Activated gamma-delta T cell treated with Interleukin-2 at 50 U/mL for 16 hours (primary cell): Measurements from ENCODE around the gene ABI3BP.

Experiments
- DNase-seq: peaks from one replicate; pipeline ENCODE4 v3.0.0-alpha.2; 2020

ABI3BP gene

DNA sequence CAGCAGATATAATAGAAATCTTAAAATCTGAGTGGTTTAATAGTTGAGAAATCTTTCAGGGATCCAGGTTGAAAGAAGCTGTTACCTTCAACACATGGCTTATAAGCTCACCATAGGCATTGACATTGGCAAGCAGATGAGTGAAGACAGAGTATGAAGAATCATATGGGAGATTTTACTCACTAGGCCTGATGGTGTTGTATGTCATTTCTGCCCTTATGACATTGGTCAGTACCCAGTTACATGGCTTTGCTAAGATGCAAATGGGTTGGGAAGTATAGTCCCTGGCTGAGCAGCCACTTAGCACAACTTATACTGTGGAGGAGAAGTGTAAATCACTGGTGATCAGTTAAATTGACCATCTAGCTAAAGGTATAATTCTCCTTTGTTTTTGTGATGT lies 278.0 kb downstream of the ABI3BP start:
- DNase-seq, result no peak

DNA sequence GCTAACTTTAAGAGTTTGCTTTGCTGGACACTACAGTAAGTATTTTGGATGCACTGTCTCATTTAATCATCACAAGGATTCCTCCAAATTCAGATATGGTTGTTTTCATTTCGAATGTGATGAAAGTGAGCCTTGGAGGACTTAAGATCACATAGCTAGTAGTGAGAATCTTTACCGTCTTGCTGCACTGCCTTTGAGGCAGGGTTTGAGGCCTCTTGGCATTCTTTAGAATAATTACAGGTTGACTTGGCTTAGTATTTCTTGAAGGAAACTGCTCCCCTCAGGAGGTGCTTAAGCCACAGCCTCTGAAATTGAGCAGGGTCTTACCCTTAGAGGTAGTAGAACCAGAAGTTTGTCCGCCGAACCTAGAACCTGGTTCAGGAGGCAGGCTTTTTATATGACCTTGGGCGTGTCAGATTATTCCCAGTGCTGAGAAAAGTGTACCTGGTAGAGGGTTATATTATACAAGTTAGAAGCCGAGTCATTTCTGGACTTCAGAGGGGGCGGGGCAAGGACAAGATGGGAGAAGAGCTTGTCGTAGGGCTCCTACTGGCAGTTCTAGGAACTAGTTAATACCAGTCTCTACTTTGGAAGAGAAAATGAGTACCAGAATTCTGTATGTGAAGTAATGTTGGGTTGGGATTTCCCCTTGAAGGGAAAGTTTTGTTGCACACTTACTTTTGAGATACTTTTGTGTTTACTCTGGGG lies 282.8 kb downstream of the ABI3BP start:
- no peak for DNase-seq

DNA sequence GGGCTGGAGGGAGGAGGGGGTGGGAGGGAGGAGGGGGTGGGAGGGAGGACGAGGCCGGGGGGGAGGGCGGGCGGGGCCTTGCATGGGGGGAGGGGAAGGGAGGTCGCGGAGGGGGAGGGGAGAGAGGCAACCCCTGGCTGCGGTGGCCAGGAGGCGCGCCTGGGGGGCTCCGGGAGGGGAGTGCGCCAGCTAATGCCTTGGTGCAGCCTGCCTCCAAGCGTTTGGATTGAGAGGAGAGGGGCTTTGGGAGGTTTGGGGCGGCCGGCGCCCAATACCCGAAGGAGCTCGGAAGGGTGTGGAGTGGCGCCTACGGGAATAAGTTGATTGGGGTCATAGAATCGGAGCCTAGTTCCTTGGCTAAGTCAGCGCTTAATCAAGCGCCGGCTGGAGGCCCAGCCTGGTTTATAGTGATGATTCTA lies 283.4 kb downstream of the ABI3BP start:
- DNase-seq, result peak; percentile 25

DNA sequence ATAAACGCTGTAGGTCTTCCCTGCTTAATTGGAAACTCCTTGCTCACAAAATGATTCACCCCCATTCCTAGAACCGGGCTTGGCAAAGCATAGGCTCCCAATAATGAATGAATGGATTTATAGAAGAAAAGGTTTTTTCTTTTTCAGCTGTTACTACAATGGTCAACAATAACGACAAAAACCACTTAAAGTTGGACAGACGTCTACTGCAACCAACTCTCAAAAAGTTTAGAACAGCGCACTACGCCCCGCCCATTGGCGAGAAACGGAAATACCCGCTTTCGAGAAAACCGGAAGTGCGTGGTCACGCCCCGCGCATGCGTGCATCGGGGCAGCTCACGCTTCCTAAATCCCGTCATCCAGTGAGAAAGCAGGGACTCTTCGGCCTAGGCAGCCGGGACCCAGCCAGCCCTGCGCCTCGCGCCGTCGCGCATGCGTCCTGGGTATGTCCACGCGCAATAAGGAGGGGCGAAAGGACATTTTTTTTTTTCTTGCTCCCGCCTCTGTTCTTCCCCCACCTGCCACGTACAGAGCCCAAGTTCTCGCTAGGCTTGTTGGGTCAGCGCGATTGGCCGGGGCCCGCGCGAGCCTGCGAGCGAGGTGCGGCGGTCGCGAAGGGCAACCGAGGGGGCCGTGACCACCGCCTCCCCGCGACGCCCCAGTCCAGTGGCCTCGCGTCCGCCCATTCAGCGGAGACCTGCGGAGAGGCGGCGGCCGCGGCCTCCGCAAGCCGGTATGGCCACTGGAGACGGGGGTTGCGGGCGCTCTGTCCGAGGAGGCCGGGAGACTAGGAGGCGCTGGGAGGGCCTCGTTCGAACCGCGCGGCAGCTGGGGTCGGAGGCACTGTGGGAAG lies 284.0 kb downstream of the ABI3BP start, which contains the start of gene TFG:
Gene TFG (plus strand): TSS at position 506 of the 853 bp plus-strand sequence. CDS start 4,192 bp downstream, outside the sequence.
- DNase-seq, result peak; percentile 95

DNA sequence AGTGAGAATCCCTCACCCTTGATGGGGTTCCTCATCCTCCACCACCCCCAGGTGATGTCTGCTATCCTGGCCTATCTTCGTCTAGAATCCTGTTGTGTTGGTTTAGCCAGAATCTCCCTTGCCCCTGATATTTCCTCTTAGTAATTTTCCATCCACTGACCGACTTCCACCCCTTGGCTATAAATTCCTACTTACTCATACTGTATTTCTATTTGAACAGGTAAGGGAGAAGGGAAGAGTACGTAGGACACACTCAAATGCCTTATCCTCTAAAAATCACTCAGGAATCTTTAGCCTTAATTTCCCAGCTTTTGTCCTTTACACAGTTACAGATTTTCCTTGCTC lies 284.6 kb downstream of the ABI3BP start:
- DNase-seq, result no peak

DNA sequence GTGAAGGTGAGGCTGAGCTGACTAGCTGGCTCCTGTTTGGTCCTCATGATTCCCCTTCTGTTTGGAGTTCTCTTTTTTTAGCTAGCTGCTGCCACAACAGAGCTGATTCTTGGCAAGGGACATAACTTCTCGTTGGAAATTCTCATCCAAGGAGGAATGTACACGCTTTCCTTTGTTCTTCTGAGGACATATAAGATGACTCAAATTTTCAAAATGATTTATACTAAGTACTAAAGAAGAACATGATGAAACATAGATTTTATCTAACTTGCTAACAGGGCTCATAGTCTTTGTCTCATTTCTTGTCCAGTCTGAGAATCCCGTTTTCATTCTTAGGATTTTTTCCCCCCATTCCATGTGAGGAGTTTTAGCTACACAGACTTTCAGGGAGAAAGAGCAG lies 286.9 kb downstream of the ABI3BP start:
- no peak for DNase-seq

DNA sequence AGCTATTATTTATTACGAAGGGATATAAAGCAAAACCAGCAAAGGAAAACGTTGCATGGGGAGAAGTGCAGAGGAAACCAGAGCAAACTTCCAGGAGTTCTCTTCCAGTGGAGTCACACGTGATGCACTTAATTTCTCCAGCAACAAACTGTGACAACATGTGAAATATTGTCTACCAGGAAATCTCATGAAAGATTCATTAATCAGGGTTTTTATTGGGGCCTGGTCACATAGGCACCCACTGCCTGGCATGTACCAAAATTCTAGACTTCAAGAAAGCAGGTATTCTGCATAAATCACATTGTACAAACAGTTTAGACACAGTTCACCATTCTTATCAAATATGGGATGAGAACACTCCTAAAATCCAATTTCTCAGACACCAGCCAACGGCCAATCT lies 289.4 kb downstream of the ABI3BP start:
- no peak for DNase-seq

DNA sequence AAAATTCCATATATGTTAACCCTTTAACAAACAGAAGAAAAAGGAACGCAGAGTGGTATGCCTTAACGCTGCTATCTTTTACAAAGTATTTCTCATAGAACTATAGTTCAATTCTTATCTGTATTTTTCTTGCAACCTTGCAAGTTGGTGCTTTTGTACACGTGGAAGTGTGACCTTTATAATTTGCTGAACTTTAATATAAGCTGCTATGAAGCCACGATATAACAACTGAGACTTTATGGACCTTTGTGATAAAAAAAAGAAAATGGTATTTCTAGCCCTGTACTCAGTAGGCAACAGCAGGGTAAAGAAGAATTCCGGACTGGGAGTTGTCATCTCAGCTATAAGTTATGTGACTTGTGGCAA lies 290.3 kb downstream of the ABI3BP start:
- DNase-seq, result no peak

DNA sequence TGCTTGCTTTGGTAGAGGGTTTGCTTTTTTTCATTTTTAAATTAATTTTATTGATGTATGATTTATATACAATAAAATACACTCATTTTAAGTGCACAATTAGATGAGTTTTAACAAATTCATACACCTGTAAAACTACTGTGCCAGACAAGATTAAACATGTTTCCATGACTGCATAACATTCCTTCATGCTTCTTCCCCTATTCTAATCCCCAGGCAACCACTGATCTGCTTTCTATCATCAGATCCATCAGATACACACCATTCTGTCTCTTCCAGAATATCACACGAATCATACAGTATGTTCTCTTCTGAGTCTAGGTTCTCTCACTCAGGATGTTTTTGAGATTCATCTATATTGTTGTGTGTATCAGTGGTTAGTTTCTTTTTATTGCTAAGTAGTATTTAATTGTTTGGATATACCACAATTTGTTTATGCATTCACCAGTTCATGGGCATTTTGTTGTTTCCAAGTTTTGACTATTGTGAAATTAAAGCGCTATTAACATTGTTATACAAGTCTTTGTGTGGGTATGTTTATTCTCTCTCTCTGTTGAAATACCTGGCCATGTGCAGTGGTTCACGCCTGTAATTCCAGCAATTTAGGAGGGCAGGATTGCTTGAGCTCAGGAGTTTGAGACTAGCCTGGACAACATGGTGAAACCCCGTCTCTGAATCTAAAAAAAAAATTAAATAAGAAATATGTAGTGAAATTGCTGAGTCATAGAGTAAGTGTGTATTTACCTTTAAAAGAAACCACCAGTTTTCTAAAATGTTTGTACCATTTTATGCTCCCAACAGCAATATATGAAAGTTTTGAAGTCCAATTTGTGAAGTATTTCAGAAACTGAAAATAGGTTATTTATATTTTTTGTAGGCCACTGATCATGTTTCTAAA lies 290.9 kb downstream of the ABI3BP start:
- no peak for DNase-seq

DNA sequence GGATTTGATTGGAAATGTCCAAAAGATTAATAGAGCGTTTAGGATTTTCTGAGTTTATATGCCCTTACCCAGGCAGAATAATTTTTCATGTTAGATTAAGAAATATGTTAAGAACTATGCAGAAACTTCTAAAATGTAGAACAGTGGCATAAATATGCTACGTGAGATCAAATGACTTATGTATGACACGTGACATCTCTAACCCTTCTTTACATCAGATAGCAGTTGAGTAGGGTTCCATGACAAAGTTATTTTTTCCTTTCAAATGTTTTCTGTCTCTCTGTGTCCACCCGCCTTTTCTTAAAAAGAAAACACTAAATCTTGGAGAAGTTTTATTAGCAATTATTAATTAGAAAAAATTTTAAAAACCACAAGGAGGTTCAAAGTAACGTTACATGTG lies 292.5 kb downstream of the ABI3BP start:
- no peak for DNase-seq
